HG02885 (cell line): ENCODE data around the gene METAP1.
"Not testable (repeated sequence)": the region's sequence is repeated elsewhere in the genome, so short reads cannot be mapped to it uniquely, and the experiment has no call there.

Experiments
- ATAC-seq: cut with Tn5 transposase; IDR thresholded peaks from one replicate; pipeline ENCODE4 v1.9.1; 2021; ENCODE audit warnings: mild to moderate bottlenecking; ENCODE audit not compliant: unreplicated experiment, poor library complexity

The METAP1 gene

GRCh38 chr4:99047710-99048109 is 52.2 kb downstream of the METAP1 start:
- ATAC-seq: no peak

GRCh38 chr4:99052902-99053301 is 57.4 kb downstream of the METAP1 start:
- ATAC-seq: no peak

DNA sequence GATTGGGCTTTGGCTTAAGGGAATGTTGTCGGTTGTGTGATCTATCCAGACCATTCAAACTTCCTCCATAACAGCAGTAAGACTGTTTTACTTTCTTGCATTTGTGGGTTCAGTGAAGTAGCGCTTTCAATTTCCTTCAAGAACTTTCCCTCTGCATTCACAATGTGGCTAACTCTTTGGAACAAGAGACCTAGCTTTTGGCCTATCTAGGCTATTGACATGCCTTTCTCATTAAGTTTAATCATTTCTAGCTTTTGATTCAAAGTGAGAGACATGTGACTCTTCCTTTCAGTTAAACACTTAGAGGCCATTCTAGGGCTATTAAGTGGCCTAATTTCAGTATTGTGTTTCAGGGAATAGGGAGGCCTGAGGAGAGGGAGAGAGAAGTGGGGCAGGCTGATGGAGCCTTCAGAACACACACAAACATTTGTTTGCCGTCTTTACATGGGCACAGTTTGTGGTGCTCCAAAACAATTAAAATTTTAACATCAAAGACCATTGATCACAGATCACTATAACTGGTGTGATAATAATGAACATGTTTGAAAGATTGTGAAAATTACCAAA is 59.0 kb downstream of the METAP1 start:
- peak; percentile 56 for ATAC-seq

DNA sequence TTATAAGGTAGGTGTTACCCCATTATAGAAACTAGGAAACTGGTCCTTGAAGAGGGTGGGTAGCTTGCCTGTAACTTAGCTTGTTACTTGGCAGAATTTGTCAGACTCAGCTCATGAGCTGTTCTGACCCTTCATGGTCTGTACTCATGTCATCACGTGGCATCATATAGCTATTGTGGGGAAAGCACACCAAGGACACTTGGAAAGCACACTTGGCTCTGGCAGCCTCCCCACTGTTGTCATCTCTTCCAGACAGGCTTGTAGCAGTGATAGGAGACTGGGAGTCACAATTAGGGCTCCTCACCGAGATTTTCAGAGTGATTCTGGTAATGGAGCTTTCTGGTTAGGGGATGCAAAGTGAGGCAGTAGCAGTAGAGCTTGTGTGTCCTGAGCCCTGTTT is 62.7 kb downstream of the METAP1 start:
- no peak for ATAC-seq

GRCh38 chr4:99059550-99059949 is 64.0 kb downstream of the METAP1 start:
- no peak for ATAC-seq

GRCh38 chr4:99061048-99061700 is 65.7 kb downstream of the METAP1 start:
- peak; percentile 51 for ATAC-seq

GRCh38 chr4:99062120-99062519 is 66.6 kb downstream of the METAP1 start:
- ATAC-seq: peak; percentile 65

- not testable (repeated sequence) for ATAC-seq
Observed at GRCh38 chr4:99065521-99065920, 70.0 kb downstream of the METAP1 start.

GRCh38 chr4:99067617-99068016 is 72.1 kb downstream of the METAP1 start:
- no peak for ATAC-seq

DNA sequence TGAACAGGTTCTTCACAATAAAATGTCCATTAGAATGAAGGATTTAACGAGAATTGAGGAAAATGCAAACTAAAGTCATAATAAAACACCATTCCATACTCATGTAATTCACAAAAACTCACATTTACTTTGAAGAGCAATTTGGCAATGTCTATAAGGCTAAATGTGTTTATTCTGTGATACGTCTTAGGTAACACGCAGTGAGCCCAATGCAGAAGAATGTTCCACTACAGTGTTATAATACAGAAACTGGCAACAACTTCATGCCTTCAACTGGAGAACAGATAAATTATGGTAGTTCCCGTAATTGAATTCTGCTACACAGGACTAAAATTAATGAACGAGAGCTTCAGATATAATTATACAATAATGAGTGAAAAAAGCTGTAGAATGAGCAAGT is 75.6 kb downstream of the METAP1 start:
- ATAC-seq: no peak

DNA sequence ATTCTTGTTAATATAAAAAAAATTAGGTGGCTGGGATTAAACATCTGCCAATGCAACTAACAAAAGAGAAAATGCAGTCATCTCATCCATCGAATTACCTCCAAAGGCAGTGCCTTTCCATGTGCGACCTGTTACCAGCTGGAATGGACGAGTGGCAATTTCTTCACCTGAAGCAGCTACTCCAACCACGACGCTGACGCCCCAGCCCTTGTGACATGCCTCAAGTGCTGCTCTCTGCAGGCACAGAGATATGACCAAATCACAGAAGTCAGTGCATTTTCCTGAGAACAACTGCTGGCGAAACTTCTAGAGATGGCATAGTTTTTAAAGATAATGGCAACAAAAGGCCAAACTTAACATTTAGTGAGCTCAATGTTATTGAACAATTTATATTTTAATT is 79.3 kb downstream of the METAP1 start:
- no peak for ATAC-seq

DNA sequence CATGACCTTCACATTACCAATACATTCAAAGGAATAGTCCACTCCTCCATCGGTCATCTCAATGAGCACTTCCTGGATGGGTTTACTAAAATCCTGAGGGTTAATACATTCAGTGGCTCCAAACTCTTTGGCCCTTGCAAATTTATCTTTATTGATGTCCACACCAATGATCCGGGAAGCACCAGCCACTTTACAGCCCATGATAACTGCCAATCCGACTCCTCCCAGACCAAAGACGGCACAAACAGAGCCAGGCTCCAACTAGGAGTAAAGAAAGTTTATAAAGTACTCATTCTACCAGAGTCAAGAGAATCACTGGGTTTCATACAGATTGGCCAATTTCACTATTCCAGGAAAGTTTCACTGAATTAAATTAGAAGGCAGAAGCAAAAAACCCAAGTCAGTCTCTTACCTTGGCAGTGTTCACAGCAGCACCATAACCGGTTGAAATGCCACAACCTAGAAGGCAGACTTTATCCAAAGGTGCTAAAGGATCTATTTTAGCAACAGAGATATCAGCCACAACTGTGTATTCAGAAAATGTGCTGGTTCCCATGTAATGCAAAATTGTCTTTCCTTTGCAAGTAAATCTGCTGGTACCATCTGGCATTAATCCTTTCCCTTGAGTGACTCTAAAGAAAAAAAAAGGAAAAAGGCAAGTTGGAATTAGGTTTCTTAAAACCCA is 80.9 kb downstream of the METAP1 start:
- no peak for ATAC-seq

GRCh38 chr4:99077177-99077576 is 81.7 kb downstream of the METAP1 start:
- ATAC-seq: no peak

DNA sequence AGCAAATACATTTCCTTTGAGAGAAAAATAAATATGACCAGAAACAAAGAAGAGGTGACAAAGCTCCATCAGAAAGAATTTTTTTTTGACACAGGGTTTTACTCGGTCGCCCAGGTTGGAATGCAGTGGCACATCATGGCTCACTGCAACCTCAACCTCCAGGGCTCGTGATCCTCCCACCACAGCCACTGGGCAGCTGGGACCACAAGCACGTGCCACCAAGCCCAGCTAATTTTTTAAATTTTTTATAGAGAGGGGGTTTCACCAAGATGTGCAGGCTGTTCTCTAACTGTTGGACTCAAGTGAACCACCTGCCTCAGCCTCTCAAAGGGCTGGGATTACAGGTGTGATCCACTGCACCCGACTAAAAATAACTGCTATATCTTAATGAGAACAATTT is 82.8 kb downstream of the METAP1 start:
- no peak for ATAC-seq

DNA sequence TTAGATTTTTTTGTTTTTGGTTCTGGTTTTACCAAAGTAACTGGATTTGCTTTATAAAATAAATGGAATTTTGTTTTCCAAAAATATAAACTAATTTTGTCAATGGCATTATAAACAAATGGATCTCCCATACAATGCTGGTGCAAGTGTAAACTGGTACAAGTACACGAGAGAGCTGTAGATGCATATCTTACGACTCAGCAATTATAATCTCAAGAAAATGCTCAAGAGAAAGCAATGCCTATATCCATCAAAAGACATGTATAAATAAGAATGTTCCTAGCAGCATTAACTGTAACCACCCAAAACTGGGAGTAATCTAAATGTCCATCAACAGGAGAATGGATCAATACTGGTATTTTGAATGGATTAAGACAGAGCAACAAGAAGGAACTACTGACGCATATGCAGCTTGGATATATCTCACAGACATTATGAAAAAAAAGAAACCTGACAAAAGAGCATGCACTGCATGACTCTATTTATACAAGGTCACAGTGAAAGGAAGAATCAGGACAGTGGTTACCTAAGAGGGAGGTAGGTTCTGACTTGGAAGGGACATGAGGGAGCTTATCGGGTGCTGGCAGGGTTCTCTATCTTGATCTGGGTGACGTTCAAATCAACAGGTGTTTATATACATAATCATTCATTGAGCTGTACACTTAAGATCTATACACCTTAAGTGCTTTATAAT is 83.6 kb downstream of the METAP1 start:
- no peak for ATAC-seq

DNA sequence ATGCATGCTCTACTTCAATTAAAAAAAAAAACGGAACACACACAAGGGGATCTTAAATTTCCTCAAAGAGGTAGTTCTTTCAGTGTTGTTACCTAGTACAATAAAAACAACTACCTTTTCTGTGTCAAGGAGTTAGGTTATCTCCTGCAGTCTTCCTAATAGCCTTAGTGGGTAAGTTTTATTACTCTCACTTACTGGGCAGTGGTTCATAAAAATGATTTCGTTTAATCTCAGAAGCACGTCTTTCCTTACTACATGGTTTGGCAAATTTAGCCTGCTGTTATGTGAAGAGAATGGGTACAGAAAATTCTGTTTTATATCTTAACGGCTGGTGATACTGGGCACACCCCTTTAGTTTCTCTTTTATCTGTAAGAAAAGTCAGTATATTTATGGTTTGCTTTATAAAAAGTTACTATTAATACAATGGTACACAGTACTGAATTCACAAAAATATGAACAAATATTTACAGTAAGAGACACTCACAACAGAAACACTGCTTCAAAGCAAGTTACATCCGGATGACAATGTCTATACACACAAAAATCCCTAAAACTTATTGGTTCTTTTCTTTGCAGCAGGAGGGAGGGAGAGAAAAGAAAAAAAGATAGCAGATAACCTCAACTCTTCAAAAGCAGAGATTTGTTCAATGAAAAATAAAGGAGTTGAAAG is 84.2 kb downstream of the METAP1 start:
- no peak for ATAC-seq

- not testable (repeated sequence) for ATAC-seq
Observed at GRCh38 chr4:99080869-99081268, 85.3 kb downstream of the METAP1 start.

DNA sequence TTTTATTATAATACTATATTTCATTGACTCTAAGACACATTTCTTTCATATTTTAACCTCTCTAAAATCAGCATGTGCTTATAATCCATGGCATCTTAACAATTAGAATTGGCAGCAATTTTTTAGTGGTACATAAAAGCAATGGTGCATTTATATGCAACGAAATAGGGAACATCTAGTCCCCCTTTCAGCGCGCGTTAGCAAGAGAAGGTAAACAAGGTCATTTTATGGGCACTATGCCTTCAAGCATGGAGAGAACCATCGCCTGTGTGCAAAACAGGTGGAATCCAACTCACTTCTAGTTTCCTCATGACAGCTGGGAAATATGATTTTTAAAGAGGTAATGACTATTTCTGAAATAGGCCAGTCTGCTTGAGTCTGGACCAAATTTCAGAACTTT is 86.7 kb downstream of the METAP1 start:
- ATAC-seq: no peak

- ATAC-seq: no peak
Observed at GRCh38 chr4:99084595-99084994, 89.1 kb downstream of the METAP1 start.

DNA sequence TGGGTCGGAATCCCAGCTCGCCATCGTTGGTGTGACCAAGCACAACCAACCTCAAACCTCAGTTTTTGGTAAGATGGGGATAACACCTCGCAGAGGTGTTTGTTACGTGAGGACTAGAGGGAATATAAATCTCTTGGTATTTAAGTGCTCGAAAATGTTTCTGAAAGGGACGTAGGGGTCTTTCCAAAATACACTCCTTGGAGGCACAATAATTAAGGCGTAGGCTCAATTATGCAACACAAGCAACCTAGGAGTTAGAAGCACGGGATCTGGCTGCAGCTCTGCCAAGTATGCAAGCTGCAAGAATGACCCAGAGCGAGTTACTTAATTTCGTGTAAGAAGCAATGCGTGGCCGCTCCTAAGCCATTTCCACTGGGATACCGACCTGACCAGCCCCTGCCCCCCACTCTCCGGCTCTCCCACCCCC is 92.5 kb downstream of the METAP1 start:
- peak; percentile 33 for ATAC-seq
